Retinal pigment epithelial cell (primary cell): ENCODE data around the gene SNAPC1.
A peak's percentile ranks its signal among the peaks of the same experiment; 100 is the strongest.

ENCODE experiments used
- DNase-seq: peaks from one replicate; pipeline ENCODE4 v3.0.0-alpha.2; 2010; ENCODE audit warnings: low read depth
- H3K4me3 ChIP-seq: 2 replicates; pipeline ENCODE4 v1.5.1; 2011; ENCODE audit warnings: mild to moderate bottlenecking, low read length, control low read depth, moderate library complexity
- TF ChIP-seq, protein P1 (sequence below): conservative IDR thresholded peaks from 2 replicates; pipeline ENCODE4 v1.5.1; 2011; ENCODE audit warnings: low read depth, low read length, control low read depth, inconsistent platforms

SNAPC1 gene

DNA sequence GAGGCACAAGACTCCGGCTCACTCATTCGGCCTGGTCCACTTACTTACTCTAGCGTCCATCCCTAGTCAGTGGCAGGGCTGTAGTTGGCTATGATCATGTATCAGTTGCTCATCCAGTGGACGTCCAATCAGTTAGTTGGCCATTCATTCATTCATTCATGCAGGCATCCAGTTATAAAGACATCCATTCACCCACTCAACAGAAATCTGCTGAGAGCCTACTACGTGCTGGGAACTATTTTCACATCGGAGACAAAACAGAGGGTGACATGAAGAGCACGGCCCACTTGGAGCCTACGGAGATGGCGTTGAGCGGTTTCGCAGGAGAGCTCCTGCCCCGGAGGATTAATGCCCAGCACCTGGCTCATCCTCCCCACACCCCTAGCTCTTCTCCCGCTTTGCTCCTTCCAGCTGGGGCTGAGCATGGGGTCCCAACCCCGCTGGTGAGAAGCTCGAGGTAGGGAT is 49.7 kb downstream of the SNAPC1 start:
- peak overlapping the region; percentile 38 for H3K4me3 ChIP-seq
- no peak for DNase-seq
- TF ChIP-seq, protein P1, sequence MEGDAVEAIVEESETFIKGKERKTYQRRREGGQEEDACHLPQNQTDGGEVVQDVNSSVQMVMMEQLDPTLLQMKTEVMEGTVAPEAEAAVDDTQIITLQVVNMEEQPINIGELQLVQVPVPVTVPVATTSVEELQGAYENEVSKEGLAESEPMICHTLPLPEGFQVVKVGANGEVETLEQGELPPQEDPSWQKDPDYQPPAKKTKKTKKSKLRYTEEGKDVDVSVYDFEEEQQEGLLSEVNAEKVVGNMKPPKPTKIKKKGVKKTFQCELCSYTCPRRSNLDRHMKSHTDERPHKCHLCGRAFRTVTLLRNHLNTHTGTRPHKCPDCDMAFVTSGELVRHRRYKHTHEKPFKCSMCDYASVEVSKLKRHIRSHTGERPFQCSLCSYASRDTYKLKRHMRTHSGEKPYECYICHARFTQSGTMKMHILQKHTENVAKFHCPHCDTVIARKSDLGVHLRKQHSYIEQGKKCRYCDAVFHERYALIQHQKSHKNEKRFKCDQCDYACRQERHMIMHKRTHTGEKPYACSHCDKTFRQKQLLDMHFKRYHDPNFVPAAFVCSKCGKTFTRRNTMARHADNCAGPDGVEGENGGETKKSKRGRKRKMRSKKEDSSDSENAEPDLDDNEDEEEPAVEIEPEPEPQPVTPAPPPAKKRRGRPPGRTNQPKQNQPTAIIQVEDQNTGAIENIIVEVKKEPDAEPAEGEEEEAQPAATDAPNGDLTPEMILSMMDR = no peak

DNA sequence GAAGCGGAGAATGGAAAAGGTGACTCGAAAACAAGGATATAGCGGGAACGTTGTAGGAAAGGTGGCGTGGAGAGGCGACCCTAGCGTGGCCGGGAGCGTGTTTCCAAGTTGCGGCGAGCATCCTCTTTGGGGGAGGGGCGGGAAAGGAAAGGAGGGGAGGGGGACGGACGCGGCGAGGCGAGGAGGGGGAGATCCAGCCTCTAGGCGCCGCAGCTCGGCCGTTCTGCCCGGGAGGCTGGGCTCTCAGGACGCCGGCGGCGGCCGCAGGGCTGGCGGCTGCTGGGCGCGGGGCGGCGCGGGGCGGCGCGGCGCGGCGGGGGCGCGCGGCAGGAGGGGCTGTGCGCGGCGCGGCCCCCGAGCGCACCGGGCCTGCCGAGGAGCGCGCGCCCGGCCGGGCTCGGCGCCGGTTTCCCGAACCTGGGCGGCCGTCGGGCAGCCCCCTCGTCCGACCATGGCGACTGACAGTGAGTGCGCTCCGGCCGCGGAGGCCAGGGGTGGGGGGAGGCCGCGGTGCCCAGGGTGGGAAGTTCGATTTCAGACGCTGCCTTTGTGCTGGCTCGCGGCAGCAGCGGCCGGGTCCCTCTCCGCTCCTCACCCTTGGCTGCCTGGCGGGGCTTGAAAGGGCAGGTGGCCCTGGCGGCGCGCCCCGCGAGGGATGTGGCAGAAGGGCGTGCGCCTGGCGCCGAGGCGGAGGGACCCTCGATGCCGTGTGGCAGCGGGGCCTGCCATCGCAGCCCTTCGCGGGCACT is 50.3 kb downstream of the SNAPC1 start, which contains the start of gene SYT16:
Gene SYT16, plus strand, starts transcription at position 357 of the 749 bp plus-strand sequence.
- peak within 1 kb of the TSS; percentile 52 for H3K4me3 ChIP-seq
- TF ChIP-seq, protein P1 = no peak
- no peak for DNase-seq

DNA sequence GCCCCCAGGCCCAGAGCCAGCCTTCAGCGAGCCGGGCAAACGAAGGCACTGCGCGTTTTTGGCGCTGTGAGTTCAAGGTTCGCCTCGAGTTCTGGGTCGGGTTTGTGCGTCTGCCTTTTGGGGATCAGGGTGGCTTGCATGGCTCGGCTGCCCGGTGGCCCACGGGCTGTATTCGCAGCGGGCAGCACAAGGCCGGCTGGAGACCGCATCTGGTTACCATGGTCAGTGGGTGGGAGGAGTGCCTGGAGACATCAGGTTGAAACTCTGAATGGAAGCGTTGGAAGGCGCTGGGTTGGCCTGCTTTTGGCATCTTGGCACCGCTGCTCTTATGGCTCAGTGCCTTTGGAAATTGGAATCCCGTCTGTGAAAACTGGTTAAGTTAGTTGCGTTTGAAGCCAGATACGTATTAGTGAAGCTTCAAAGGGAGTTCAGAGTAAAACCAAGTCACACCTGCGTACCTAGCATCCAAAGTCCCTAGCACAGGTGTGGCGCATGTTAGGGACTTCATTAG is 50.9 kb downstream of the SNAPC1 start:
- H3K4me3 ChIP-seq = peak overlapping the region; percentile 52
- TF ChIP-seq, protein P1 = no peak
- no peak for DNase-seq

DNA sequence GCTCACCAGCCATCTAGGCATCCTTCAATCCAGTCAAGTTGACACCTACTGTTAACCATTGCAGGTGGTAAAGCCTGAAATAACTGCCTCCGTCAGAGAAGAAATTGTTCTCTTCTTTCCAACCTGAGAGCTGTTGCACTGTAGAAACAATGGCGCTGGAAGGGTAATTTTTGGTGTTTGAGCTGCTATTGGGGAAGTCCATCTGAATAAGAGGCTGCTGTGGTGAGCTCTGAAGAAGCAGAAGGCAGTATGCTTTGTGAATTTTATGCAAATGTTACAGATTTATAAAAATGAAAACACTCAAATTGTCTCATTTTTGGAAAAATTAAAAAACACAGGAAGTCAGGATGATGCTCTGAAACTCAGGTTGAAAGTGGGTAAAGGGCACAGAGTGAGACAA is 60.2 kb downstream of the SNAPC1 start:
- no peak for DNase-seq
- no peak overlapping the region for H3K4me3 ChIP-seq
- TF ChIP-seq, protein P1 = no peak

DNA sequence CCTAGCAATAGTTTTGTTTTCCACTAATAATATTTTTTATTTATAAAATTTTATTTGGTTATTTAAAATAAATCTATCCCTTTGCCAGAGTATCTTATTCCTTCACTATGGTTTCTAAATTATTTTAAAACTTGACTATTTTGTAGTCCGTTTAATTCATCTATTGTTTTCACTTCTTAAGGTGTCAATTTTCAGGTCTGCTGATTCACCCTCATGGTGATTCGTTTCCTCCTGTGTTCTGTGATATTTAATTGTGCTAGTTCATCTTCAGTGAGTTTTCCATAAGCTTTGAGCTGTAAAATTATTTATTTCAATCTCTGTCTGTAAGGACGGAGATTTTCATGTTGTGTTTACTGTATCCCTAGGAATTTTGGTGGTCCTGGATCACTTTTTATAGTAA is 70.6 kb downstream of the SNAPC1 start:
- TF ChIP-seq, protein P1 = no peak
- DNase-seq = no peak
- H3K4me3 ChIP-seq = no peak overlapping the region

DNA sequence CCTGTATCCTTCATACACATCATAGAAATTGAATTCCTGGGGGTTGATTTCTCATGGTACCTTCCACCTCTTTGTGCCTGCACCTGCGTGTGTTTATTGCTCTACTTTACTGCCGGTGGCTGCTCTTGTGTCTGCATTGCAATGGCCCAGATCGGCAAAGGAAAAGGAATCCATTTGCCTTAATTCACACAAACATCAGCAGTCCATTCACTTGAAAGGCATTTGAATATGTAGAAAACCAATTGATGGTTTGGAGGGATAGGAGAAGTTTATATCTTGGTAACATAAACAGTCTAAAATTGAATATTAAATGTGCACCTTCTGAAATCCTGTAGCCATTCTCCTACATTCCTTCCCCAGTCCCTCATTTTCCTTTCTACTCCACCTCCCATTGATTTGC is 74.0 kb downstream of the SNAPC1 start:
- TF ChIP-seq, protein P1 = no peak
- DNase-seq = no peak
- H3K4me3 ChIP-seq = no peak overlapping the region

DNA sequence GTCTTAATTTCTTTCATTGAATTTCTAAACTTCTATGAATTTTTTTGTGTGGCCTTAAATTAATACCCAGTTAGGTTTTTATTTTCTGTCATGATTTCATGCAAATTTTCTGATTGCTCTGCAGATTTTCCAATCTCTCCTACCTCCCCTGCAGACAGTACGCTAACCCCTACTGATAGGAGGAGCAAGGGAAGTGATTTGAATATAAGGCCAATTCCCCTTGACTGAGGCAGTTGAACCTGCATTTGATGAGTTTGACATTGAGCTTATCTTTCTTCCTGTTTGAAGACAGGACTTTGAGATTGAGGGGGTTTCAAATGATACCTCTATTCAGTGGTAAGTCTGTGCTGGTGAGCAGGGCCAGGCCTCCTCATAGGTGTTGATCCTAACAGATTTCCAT is 74.6 kb downstream of the SNAPC1 start:
- no peak for DNase-seq
- H3K4me3 ChIP-seq = no peak overlapping the region
- TF ChIP-seq, protein P1 = no peak
